Fibroblast of mammary gland (primary cell): ENCODE measurements around the gene NCS1.

Experiments
- DNase-seq: peaks from one replicate; pipeline ENCODE4 v3.0.0-alpha.2; 2010; ENCODE audit warnings: low read depth
- H3K4me3 ChIP-seq: 2 replicates; pipeline ENCODE4 v1.5.1; 2011; ENCODE audit warnings: low read depth, mild to moderate bottlenecking, low read length, moderate library complexity; ENCODE audit not compliant: control insufficient read depth
- TF ChIP-seq, protein P1 (sequence below): conservative IDR thresholded peaks from 2 replicates; pipeline ENCODE4 v1.5.1; 2011; ENCODE audit warnings: low read depth, low read length, inconsistent platforms; ENCODE audit not compliant: control insufficient read depth, insufficient read depth

Gene NCS1

DNA sequence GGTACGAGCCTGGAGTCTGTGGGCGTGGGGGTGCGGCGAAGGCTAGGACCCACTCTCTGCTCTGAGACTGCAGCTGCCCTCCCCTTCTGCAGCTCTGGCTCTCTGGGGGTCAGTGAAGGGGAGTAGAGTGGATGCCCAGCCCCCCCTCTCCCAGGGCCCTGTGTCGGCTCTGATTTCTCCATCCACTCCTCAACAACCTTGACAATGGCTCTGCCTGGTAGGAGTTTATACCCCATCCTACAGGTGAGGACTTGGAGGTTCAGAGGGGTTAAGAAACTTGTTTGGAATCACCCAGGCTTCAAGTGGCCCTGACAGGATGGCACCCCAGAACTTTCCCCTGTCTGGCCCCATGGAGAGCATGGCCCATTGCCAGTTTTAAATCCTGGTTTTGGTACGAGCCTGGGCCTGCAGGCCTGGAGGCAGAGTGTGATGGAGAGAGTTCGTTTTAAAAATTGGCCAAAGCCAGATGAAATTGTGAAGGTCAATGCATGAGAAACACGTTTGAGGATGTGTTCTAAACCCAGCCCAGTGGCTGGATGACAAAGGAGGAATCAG is 22.3 kb downstream of the NCS1 start:
- no peak overlapping the region for H3K4me3 ChIP-seq
- DNase-seq, result no peak
- TF ChIP-seq, protein P1, sequence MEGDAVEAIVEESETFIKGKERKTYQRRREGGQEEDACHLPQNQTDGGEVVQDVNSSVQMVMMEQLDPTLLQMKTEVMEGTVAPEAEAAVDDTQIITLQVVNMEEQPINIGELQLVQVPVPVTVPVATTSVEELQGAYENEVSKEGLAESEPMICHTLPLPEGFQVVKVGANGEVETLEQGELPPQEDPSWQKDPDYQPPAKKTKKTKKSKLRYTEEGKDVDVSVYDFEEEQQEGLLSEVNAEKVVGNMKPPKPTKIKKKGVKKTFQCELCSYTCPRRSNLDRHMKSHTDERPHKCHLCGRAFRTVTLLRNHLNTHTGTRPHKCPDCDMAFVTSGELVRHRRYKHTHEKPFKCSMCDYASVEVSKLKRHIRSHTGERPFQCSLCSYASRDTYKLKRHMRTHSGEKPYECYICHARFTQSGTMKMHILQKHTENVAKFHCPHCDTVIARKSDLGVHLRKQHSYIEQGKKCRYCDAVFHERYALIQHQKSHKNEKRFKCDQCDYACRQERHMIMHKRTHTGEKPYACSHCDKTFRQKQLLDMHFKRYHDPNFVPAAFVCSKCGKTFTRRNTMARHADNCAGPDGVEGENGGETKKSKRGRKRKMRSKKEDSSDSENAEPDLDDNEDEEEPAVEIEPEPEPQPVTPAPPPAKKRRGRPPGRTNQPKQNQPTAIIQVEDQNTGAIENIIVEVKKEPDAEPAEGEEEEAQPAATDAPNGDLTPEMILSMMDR, result no peak

DNA sequence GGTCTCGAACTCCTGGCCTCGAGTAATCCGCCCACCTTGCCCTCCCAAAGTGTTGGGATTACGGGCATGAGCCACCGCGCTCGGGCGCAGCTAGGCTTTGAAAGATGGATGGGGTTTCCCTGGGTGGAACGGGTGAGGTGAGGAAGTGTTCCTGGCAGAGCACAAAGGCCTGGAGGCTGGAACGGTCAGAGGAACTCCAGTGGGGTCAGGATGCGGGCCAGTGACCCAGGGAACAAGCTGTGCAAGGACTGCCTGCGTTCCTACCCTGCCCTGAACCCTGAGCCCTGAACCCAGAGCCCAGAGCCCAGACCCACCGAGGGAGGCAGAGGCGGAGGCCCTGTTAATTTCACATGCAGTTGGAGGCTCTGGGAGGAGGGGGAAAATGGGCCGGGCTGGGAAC is 23.4 kb downstream of the NCS1 start:
- H3K4me3 ChIP-seq, result no peak overlapping the region
- no peak for DNase-seq
- TF ChIP-seq, protein P1, result no peak

DNA sequence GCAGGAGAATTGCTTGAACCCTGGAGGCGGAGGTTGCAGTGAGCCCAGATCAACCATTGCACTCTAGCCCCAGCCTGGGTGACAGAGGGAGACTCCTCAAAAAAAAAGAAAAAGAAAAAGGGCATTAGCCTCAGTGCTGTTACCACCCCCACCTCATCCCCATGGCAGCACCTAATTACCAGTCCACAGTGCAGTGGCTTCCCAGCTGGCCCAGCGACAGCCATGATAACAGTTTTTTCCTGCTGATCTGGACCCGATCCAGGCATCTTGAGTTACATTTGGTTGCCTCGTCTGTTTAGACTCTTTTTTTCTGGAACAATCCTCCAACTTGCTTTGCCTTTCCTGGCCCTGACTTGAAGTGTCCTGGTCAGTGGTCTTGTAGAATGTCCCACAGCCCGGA is 24.4 kb downstream of the NCS1 start:
- no peak for DNase-seq

DNA sequence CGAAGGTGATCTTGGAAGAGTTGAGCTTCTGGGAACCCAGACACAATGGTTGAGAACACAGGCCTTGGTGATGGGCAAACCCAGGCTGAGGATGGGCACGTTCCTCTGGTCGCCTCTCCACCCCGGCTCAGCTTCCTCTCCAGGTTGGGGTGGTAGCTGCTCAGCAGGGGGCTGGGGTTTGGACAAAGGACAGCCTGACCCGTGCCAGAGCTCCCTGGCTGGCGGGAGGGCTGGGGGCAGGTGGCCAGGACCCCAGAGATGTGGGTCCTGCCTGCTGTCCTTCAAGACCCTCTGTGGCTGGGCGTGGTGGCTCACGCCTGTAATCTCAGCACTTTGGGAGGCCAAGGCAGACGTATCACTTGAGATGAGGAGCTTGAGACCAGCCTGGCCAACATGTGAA is 25.2 kb downstream of the NCS1 start:
- H3K4me3 ChIP-seq, result no peak overlapping the region
- no peak for DNase-seq
- TF ChIP-seq, protein P1, result no peak

More for the DNA sequence above, 24.4 kb downstream of the NCS1 start:
- TF ChIP-seq, protein P1, result no peak
- H3K4me3 ChIP-seq, result no peak overlapping the region

DNA sequence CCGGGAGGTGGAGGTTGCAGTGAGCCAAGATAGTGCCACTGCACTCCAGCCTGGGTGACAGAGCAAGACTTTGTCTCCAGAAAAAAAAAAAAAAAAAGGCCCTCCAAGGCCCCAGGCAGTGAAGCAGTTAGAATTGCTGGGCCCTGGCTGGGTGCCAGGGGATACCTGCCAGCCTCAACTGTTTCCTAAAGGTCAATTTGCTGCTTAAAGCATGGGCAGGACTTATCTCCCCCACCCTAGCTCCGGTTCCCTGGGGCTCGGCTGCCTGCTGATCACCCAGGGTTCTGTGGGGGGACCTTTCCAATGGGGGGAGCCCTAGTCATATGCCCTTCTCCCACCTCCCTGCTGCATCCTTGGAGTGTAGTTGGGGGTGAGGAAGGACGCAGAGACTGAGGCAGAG is 25.7 kb downstream of the NCS1 start:
- no peak for DNase-seq
- no peak overlapping the region for H3K4me3 ChIP-seq
- TF ChIP-seq, protein P1, result no peak

DNA sequence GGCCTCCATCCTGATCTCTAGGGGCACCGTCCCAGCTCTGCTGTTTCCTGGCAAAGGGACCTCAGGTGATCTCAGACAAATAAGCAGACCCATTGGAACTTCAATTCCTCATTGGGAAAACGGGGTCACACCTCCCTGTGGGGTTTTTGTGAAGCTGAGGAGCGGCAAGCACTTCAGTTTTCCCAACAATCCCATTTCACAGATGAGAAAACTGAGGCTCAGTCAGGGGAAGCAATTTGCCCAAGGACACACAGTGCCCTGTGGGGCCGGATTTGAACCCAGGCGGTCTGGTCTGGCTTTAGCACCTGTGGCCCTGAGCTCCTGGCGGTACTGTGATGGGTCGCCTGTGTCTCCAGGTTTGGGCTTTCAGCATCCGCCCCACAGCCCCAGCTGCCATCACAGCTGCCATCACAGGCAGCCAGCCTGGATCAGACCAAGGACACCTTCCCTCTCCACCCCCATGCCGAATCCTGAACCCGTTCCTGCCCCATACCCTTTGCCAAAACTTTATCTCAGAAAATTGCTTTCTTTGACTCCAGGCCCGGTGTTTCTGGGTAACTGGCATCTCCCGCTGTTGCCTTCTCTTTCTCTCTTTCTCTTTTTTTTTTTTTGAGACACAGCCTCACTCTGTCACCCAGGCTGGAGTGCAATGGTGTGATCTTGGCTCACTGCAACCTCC is 26.4 kb downstream of the NCS1 start:
- DNase-seq, result no peak
- TF ChIP-seq, protein P1, result no peak
- H3K4me3 ChIP-seq, result no peak overlapping the region
